SK-N-DZ (cell line): ENCODE data around the gene DDX54.
"Not testable (repeated sequence)": the region's sequence is repeated elsewhere in the genome, so short reads cannot be mapped to it uniquely, and the experiment has no call there.

Experiments
- DNase-seq: peaks from one replicate; pipeline ENCODE4 v3.0.0-alpha.2; 2015; ENCODE audit warnings: low spot score

DDX54 gene

GRCh38 chr12:113142886-113143332, 42.4 kb downstream of the DDX54 start:
- no peak for DNase-seq

DNA sequence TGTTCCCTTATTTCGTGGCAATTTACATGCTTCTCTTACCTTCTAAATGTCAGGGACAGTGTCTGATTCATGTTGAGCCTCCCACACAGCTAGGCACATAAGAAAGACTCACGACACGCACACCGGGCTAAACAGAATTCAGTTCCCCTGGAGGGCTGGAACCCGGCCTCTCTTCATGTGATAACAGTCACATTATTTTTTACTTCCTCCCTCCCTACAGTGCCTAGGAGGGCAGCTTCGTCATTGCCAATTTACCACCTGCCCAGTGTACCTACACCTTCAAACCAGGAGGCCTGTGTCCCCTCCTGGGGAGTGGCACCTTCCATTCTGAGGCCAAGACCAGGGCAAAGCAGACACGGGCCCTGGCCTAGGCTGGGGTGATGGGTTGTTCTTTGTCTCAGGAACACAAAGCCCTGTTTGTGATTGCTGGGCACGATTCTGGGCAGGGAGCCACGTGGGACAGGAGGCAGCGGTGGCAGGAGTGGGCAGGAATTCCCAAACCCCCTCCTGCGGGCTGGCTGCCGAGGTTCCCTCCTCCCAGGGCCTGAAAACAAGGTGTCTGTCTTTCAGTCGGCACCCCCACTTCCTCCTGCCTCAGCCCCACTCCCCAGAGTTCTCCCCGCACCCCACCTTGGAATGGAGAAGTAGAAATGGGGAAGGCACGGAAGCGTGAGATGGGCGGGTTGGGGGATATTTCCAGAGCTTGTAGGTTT, 42.9 kb downstream of the DDX54 start:
- no peak for DNase-seq

- not testable (repeated sequence) for DNase-seq
Measured at GRCh38 chr12:113141716-113142115, 43.6 kb downstream of the DDX54 start.

DNA sequence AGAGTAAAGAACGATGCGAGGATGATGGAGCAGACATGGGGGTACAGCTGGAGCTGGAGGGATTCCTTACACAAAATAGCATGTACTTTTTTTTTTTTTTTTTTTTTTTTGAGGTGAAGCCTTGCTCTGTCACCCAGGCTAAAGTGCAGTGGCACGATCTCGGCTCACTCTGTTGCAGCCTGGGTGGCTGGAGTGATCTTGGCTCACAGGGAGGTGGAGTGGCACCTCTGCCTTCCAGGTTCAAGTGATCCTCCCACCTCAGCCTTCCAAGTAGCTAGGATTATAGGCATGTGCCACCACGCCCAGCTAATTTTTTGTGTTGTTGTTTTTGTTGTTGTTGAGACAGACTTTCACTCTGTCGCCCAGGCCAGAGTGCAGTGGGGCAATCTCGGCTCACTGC, 44.6 kb downstream of the DDX54 start:
- no peak for DNase-seq

- DNase-seq: no peak
Measured at GRCh38 chr12:113138826-113139225, 46.5 kb downstream of the DDX54 start.

DNA sequence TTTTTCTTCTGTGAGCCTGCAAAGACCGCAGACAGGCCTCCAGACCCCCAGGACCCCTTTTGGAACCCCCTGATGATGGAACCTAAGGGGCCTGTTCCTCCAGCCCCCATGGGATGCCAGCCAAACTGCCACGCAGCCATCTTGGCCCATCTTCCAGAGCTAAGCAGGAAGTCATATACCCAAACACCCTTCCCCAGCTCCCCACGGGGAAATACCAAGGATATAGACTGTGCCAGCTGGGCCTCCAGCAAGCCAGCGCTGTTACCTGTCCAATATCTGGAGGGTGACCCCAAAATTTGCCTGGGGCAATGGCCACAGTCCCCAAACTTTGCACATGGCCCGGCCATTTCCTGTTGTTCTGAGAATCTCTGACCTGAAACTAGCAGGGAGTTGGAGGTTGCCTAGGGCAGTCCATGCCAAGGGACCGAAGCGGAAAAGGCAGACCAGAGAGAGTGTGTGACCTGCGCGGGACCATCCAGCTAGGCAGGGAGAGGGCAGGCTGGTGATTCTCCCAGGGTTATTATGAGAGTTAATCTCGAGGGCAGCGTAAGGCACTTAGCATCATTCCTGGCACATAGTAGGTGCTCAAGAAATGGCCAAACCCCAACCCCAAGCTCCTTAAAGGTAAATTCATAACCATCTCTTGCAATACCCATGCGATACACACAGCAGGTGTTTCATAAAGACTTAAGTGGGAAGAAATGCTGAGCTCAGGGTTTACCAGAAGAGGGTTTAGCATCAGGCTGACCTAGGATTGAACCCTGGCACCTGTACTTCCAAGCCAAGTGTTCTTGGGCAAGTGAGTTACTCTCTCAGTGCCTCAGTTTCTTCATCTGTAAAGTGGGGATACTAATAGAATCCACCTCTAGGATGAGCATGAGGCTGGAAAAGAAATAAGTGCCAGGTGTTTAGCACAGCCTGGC, 47.2 kb downstream of the DDX54 start:
- DNase-seq: no peak

- DNase-seq: no peak
Measured at GRCh38 chr12:113136990-113137511, 48.2 kb downstream of the DDX54 start.

DNA sequence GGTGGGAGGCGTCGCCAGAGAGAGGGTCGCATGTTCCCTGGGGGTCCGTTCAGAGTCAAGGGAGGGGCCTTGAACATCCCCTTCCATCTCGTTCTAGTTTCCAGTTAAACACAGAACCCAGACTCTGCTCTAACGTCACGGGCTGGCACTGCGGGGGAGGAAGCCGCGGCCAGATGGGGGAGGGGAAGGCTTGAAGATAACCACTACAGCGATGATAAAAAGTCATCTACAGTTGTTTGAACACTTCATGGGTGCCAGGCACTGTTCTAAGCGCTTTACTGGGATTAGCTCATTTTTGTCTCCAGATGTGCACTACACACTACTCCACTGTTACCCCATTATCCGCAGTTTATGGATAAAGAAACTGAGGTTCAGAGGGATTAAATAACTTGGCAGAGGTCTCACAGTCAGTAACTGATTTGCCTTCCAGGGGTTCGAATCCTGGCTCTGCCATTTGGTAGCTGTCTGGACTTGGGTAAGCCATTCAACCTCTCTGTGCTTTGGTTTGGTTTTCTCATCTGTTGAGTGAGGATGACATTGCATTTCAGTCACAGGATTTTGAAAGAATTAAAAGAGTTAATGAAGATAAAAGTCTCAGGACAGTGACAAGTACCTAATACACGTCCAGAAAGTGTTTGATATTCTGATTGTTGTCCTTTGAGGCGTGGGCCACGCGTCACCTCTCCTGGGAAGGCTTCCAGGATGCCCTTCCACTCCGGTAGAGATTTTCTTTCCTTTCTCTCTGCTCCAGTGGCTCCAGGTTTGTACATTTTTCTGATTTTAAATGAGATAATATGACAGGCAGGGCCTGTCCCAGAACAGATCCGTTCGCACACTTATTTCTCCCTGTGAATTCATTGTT, 48.9 kb downstream of the DDX54 start:
- DNase-seq: no peak

GRCh38 chr12:113135178-113136127, 49.8 kb downstream of the DDX54 start, which contains the start of gene RASAL1:
Gene RASAL1, minus strand, starts transcription at chr12:113135761. Its CDS starts 299 bp downstream, at chr12:113135462.
- no peak for DNase-seq

GRCh38 chr12:113134521-113134951, 50.7 kb downstream of the DDX54 start:
- DNase-seq: no peak

DNA sequence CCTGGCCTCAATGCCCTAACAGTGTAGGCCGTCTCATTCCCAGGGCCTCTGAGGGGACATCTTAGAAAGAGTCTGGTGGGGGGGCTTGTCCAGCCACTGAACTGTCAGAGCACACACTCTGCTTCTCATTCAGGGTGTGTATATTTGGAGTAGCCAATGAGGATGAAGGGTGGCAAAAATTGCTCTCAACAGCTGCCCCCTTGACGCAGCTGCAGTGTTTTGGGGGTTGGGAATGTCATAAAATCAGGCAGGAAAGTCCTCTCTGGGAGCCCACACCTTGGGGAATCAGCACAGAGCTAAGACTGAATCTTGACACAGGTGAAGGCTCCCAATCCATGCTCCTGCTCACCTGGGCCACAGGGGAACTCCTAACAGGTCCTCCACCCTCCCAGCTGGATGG, 51.2 kb downstream of the DDX54 start:
- no peak for DNase-seq

DNA sequence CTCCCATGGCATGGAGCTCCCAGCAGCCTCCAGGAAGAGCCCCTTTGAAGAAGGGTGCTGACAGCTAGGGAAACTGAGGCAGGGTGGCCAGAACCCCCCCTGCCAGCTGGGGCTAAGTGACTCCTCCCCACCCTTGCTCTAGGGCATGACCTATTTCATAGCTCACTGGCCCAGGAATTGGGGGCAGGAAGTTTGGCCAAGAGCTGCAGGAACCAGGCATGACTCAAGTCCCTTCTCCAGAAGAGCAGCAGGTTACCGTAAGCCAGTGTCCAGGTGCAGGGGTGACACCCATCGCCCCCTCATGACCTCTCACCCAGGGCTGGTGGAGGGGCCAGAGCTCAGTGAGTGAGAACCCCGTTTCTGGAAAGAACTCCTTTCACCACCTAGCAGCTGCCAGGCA, 51.6 kb downstream of the DDX54 start:
- DNase-seq: no peak

DNA sequence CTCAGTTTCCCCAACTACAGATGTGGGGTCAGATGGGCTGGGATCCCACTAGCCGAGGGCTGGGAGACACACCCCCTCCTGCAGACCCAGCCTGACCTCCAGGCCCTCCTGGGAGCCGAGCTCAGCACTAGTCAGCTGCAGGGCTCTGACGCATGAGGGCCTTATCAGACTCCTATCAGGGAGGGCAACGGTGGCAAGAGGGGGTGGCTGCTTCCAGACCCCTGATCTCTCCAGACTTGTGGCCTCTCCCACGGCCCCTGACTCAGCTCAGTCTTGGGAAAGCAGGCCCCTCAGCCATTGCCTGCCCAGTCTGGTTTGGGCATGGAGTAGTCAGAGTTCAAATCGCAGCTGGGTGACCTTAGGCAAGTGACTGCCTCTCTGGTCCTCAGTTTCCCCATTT, 52.2 kb downstream of the DDX54 start:
- DNase-seq: no peak

GRCh38 chr12:113131556-113131955, 53.7 kb downstream of the DDX54 start:
- no peak for DNase-seq

GRCh38 chr12:113130457-113131135, 54.7 kb downstream of the DDX54 start:
- no peak for DNase-seq

DNA sequence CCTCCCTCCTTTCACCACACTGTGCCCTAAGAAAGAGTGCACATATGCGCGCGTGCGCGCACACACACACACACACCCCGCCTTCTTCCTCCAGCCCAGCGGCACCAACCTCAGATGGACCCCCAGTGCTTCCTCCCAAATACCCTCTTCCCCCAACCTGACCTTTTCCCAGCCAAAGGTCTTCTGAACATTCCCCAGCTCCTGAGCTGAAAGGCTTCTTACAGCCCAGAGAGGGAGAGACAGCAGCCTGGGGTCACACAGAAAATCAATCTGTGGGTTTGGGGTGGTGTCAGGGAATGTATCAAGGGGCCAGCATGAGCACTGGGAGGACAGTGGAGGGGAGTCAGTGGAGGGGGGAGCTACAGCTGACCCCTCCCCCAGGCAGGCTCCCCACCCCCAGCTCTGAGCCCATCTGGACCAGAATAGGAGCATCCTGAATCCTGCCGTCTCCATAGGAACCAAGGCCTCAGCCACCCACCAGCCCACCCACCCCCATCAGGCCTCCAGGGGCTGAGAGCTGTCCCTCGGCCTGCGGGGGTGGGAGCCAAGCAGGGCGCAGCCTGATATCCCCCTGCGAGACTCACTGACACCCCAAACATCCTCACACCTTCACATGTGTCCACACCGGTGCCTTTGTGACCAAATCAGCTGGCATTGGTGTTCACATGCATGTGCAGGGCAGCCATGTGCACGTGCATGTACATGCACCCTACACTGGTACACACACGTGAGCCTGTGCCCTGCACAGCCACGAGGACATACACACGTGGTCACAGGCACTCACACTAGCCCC, 55.4 kb downstream of the DDX54 start:
- DNase-seq: no peak

DNA sequence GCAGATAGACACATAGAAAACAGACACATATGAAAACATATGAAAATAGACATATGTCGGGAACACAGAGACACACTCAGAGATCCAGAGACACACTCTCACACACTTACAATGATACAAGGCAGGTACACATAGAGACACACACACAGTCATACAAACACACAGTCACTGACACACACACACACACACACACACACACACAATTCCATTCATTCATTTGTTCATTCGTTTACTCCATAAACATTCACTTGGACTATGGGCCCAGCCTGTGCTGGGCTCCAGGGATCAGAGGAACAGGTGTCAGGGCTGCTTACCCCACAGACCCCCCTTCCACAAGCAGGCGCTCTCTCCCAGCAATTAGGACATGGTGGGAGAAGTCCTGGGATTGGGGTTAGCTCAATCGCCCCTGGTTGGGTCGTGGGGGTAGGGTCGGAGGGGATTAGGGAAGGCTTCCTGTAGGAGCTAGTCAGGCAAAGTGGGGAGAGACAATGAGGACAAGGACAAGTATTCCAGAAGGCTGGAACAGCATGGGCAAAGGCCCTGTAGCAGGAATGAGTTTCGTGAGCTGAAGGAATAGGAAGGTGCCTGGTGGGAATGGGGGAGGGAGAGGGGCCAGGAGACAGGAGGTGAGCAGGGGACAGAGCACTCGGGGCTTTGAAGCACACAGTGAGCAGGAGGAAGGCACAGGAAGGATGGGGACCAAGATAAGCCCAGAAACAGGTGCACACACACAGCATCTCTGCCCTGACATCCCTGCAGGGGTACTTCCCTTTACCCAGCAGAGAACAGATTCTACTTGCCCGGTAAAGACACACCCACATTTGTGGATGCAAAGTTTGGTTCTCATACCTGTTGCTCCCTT, 56.2 kb downstream of the DDX54 start:
- no peak for DNase-seq

GRCh38 chr12:113127791-113128199, 57.5 kb downstream of the DDX54 start:
- DNase-seq: no peak
